Heart left ventricle (tissue), 13 donors: ENCODE data around the gene STYXL1.

Experiments
- POLR2A ChIP-seq, 2 donors: fragments of 450-650 bp; IDR thresholded peaks; one replicate each; pipeline ENCODE4 v1.6.1; 2017; ENCODE audit warnings: antibody characterized with exemption in 2 of 2, mild to moderate bottlenecking in 2 of 2, moderate library complexity in 2 of 2
- TF ChIP-seq, protein P1 (sequence below), 12 donors: fragments of 200-600 bp; sonication (generic) in 4 of 12; IDR thresholded peaks; one replicate each; pipeline versions ENCODE4 v1.5.0 to v1.8.0; 2018 to 2022; ENCODE audit warnings: antibody characterized with exemption in 12 of 12, mild to moderate bottlenecking in 5 of 12
- donor health status: ischemic (EF 13 %, LVEDD 7.1; RV severe dilation, severe dysfunction).
- donor health status: DM: no; HTN: yes; CAD: no.
- donor health status: DM: no; HTN: no; CAD: no.
- donor health status: ischemic (EF 25% LVEDD 6.9; RV normal size, moderate dysfunction).
- donor health status: ischemic (EF 25% LVEDD 5.7; RV mildly dilated, moderate dysfunction).
- donor health status: ischemic (EF 35%, LVEDD 5.7; RV mildly dilated, moderate dysfunction).
- donor health status: nonischemic (EF 11% LVEDD 7.7; RV severe dilation, severe dysfunction).
- donor health status: DM: yes; HTN: yes; CAD: no.
- donor health status: PGD.
- donor health status: ischemic (EF 29% LVEDD 5.4; RV normal size, mild dysfunction).
- donor health status: nonischemic (EF 23%, LVEDD 6.1; RV moderate dilation, normal function).

DNA sequence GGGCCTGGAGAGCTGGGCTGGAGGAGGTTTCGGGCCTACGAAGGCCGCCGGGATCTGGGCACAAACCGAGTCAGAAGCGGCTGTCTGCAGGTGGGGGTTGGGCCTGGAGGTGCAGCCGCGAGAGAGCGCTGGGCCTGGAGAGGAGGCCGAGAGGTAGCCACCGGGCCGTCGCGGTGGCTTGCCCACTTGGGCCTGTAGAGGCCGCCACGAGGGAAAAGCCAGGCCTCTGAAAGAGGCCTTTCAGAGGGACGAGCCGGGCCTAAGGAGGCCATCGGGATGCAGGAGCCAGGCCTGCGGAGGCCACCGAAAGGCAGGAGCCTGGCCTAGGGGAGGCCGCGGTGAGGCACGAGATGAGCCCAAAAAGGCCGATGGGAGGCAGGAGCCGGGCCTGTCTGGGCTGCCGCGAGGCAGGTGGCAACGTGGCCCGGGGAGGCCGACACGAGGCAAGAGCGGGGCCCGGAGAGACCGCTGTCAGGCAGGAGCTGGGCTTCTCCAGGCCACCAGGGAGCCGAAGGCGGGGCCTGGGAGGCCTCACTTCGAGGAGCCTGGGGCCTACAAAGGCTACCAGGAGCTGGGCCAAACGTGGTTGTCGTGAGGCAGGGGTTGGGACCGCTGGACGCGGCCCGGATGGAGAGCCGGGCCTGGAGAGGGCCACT lies 25.7 kb upstream of the STYXL1 start:
- TF ChIP-seq, protein P1, sequence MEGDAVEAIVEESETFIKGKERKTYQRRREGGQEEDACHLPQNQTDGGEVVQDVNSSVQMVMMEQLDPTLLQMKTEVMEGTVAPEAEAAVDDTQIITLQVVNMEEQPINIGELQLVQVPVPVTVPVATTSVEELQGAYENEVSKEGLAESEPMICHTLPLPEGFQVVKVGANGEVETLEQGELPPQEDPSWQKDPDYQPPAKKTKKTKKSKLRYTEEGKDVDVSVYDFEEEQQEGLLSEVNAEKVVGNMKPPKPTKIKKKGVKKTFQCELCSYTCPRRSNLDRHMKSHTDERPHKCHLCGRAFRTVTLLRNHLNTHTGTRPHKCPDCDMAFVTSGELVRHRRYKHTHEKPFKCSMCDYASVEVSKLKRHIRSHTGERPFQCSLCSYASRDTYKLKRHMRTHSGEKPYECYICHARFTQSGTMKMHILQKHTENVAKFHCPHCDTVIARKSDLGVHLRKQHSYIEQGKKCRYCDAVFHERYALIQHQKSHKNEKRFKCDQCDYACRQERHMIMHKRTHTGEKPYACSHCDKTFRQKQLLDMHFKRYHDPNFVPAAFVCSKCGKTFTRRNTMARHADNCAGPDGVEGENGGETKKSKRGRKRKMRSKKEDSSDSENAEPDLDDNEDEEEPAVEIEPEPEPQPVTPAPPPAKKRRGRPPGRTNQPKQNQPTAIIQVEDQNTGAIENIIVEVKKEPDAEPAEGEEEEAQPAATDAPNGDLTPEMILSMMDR (IDR thresholded peaks at IDR 0.05) = no peak
- TF ChIP-seq POLR2A (IDR thresholded peaks at IDR 0.05) = no peak
